DMS 273 (cell line): ENCODE data around the gene TMEM184A.
A peak's percentile ranks its signal among the peaks of the same experiment; 100 is the strongest.

Experiments used
- DNase-seq: peaks from one replicate; lab custom pipeline; 2025; ENCODE audit not compliant: unreplicated experiment; lab: John Stamatoyannopoulos, UW

TMEM184A gene

DNA sequence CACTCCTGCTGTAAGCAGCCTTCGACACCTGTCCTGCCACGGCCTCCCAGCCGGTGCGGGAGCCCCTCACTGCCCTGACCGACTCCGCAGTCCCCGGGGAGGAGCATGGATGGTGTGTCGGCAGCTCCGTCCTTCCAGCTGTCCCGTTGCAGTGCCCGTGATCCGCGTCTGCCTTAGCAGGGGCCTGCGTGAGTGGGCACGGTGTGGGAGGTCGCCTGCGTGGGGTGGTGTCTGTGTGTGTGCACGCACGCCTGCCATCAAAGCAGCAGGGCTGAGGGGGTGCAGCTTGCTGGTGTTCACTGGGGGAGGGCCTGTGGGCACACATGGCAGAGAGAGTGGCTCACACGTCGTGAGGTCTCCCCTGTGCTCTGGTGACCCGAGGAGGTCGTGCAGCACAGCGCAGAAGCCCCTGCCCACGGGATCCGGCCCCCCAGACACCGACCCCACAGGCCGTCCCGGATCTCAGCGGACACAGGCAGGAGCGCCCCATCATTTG lies 15.2 kb downstream of the TMEM184A start:
- no peak for DNase-seq

DNA sequence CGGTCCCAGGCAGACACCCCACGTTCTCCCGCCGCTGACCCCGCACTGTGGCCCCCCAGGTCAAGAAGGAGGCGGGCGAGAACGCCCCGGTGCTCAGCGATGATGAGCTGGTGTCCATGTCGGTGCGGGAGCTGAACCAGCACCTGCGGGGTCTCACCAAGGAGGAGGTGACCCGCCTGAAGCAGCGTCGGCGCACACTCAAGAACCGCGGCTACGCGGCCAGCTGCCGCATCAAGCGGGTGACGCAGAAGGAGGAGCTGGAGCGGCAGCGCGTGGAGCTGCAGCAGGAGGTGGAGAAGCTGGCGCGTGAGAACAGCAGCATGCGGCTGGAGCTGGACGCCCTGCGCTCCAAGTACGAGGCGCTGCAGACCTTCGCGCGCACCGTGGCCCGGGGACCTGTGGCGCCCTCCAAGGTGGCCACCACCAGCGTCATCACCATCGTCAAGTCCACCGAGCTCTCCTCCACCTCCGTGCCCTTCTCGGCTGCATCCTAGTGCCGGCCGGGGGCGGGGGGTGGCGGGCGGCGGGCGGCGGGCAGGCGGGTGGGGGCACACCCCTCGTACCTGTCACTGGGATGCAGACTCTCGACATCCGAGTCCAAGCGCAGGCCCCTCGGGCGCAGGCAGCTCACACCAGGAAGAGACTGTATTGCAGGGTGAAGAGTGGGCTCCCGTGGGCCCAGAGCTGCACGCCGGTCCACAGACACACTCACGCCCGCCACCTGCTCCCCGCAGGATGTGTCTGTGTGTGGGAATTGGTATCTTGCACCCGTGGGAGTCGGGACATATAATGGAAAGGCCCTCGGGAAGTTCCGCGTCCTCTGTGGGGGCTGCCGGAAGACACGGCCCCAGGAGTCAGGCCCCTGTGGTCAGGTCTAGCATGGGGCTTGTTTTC lies 15.9 kb downstream of the TMEM184A start:
- DNase-seq = no peak

DNA sequence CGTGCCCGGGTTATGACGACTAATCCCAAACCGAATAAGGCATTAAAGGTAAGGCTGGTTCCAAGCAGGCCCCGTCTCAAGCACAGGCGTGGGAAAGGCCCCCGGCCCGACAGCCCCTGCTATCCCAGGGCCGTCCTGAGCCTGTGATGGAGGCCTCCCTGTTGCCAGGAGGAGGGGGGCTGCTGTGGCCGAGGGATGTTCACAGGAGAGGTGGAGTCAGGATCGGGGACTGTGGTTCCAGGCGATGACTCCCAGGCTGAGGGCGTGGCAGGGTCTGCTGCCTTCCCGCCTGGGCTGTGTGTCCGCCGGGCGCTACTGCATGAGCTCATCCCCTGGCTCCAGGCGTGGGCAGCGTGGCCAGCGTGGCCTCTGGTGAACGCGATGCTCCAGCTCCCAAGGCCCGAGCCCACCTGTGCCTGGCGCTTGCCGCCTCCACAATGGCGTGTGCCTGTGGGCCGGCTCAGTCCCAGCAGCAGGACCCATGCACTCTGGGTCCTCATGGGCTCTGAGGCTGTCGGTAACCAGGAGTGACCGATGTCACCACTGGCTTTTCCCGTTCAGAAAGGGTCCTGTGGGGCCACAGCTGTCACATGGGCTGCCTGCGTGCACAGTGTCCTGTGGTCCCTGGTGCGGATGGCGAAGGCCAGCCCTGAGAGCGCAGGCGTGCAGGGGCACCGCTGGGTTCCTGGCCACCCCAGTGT lies 16.7 kb downstream of the TMEM184A start:
- DNase-seq = no peak

DNA sequence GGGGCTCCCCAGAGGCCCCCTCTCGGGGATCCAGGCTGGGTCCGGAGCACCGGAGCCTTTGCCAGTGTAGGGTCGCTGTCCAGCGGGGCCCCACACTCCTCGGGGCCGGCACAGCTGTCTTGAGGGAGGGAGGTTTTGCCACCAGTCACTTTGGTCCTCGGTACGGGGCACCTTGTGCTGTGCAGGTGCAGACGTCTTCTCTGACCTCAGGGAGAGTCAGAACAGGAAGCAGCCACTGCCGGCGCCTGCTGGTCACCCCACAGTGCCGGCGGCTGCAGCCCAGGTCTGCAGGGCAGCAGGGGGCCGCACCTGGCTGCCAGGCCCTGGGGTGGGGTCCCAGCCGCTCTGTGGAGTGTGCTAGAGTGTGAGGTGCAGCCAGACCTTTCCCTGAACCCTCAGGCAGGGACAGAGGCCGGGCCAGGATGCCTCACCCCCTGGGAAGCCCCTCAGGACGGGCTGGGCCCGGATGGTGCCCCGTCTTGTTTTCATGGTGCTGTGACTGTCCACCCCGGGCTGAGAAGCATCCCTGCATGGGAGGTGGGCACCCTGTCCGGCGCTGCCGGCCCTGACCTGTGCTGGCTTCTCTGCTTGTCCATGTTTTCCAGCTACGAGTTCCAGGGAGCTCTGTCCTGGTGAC lies 17.3 kb downstream of the TMEM184A start:
- no peak for DNase-seq

DNA sequence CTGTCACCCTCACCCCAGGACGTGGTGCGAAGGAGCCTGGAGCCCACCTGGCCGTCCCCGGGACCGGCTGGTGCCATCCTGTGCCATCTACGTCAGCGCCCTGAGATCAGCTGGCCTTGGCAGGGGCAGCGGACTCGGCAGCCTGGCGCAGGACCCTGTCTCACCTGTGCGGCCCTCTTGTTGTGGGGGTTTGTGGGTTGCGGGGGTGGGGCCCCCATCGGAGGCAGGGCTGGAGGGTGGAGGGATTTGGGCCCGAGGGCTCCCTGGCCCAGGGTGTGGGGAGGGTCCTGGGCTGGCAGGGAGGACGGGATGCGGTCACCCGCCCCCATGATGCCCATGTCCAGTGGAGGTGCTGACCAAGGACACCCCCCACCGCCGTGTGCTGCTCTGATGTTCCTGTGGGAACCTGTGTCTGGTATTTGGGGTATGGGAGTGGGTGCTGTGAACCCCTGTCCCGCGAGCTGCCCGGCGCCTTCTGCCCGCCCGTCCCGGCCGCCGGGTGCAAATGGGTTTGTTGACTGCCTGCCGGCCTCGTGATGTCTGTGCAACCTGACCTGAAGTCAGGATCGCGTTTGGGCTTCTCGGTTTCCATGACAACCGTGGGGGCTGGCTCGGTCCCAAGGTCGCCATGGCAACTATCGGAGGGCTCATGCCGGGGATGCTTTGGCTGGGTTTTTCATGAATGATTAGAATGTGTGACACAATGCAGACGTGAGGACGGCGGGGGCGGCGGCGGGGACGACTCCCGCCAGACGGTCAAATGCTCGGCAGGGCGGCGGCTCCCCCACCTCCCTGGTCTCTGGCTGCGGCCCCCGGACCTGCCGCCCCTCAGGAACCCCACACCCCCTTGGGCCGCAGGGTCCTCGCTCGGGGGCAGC lies 18.2 kb downstream of the TMEM184A start:
- DNase-seq = peak; percentile 86

DNA sequence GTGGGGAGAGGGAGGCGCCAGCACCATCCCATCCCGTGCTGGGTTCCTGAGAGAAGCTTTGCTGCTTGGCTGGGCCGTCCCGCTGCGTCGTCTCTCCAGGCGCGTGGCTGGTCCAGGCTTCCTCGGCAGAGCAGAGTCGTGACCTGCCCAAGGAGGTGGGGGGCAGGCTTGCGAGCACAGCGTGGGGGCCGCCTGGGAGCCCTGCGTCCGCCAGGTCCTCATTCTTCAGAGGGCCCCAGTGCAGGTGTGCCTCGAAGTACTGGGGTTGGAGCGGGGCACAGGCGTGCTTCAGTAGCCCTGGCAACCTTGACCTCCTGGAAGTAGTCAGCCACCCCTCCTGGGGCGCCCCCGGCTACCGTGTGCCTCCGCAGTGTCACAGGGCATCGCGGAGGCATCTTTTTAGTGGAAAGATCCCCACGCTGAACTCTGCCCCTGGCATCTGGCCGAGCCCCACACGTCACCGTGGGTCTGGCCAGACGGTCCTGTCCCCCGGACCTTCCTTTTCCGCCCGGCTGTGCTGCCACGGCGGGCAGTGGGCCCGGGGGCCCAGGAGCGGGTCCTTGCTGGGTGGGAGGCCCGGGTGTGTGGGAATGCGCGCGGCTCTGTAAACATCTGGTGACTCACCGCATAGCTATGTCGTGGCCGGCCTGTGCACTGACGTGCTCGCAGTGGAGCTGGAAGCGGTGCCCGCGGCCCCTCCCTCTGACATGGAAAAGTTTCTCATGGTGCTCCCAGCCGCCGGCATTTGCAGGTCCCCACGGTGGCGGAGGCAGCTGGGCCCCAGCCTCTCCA lies 19.1 kb downstream of the TMEM184A start:
- peak; percentile 88 for DNase-seq

DNA sequence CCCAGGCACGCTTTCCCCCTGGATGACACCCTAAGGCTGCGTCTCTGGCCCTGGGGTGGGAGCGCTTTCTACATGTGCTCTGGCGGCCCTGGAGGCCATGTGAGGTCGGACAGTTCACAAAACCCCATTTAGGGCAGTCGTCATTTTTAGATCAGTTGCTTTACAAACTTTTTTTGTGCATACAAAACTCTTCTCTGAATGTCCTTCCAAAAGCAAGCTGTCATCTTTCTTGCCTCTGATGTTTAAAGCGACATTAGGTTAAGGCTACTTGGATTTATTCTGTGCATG lies 19.6 kb downstream of the TMEM184A start:
- no peak for DNase-seq

DNA sequence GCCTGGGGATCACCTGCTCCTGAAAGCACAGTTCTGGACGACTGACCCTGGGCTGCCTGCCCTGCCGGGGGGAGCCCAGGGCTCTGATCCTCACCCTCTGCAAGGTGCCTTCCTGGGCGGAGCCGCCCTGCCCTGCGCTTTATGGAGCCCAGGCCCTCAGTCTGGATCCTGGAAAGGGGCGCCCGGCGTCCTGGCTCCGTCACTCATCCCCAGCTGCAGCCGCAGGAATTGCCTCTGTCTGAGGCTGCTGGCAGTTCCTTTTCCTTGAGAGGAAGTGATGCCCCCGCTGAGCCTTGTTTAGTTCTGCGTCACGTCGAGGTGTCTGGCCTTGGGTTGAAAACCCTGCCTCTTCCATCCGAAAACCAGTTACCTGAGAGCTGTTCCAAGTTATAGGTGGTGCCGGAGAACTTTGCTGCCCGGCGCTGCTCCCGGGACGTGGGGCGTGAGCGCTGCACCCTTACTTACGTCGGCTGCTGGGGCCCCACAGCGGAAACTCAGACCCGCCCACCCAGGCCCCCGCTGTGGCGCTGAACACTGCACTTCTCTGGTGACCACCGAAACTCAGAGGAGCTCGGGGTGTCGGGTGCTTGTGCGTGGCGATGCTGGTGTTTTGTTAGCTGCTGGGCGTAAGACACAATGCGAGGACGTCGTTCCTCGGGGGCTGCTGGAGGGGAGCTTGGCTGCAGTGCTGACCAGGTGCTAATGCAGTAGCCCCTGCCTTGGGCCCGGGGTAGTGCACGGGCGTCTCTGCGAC lies 20.1 kb downstream of the TMEM184A start:
- no peak for DNase-seq

DNA sequence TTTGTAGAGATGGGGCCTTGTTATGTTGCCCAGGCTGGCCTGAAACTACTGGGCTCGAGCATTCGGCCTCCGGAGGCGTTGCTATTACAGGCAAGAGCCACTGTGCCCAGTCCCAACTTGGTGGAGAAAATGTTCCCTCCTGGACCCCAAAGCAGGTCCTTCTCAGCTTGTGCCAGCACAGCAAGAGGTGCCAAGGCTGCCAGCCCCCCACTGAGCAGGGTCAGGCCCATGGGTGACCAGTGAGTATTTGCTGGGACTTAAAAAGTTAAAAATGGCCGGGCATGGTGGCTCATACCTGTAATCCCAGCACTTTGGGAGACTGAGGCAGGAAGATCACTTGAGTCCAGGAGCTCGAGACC lies 20.9 kb downstream of the TMEM184A start:
- DNase-seq = no peak

DNA sequence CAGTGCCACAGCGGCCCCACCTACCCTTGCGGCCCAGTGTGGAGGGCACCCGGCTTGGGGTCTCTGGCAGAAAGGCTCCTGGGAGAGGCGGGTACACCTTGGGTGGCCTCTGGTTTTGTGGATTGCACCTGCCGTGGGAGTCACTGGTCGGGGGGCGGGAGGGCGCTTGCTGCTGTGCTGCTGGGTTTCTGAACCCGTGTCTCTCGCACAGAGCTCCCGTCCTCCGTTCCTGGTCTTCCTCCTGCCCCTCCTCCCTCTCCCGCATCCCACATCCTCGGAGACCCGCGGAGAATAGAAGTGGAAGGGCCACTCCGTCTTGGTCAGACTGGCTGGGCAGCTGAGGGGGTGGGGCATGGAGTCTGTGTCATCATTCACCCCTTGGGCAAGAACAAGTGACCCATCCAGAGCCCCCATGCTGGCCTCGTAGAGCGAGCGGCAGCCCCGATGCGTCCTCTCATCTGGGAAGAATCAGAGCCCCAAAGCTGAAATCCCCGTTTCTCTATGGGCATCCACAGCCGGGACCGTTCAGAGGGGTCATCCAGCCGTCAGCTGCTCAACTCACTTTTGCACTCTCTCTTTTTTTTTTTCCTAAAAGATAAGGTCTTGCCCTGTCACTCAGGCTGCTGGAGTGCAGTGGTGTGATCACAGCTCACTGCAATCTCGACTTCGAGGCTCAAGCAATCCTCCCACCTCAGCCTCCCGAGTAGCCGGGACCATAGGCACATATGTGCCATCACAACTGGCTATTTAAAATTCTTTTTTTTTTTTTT lies 21.5 kb downstream of the TMEM184A start:
- DNase-seq = no peak

DNA sequence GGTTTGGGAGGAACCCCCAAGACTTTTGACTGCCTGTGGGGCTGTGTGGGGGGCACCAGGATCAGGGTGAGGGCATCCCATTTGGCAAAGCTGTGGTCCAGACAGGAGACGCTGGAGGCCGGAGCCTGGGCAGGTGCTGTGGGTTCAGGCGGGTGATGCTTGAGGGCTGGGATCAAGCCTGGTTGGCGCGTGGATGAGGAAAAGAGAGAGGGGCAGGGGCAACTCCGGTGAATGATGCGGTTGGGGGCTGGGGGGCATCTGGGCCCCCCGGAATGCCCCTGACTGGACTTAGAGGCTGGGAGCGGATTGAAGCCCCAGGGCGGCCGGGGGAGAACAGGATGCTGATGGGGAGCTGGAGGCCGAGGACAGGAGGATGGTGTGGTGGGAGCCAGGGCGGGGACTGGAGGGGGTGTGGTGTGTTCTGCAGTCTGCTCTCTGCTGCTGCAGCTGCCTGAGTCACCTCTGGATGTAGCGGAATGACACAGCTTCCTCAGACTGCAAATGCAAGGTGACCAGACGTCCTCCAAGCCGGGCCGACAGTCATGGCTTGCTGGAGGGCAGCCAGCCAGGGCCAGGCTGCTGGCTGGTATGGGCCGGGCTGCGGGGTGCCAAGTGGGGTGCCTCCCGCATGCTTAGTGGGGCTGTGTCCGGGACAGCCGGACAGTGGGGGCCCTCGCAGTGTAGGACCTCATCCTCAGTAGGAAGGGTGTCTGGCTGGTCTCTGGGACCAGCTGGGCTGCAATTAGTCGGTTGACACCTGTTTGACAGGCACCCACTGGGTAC lies 22.3 kb downstream of the TMEM184A start:
- DNase-seq = peak; percentile 50

DNA sequence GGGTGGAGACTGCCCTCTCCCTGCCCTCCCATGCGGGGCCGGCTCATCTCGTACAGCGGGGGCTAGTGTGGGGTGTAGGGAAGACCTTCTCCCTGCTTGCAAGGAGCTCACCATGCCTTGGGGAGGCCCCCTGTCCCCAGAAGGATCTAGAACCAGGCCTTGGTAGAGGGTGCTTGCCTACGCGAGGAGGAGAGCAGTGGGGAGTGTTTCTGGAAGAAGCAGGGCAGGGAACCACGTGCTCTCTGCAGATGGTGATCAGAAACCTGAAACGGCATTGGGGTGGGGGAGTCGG lies 22.8 kb downstream of the TMEM184A start:
- no peak for DNase-seq

DNA sequence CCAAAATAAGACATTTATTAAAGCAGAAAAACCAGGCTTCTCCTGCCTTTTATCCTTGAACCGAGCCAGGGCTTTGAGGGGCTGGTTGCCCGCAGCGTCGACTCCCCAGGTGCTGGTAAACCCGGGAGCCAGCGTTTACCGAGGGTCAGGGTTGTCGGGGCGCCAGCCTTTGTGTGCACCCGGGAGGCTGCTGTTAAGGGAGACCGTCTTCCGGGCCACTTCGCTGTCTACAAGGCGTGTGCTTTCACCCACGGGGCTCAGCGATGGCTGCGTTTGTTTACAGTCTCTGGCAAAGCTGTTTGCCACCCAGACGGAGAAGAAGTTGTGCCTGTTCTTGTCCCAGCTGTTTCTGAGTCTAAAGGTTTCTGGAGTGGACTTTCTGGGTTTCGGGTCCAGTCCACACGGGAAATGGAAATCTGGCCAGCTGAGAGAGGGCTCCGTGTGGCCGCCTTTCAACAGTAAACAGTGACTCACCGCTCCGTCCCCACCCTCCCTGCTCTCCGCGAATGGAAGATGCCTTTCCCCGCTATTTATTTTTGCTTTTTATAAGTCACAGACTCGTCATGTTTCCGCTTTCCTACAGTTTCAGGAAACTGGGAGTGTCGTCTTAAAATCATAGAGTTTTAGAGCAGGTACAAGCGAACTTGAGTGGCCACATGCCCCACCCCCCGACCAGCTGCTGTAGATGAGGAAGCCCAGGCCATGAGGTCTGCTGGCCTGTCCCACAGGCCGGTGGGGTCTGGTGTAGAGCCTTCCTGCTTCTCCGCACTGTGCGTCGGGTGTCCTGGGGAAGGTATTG lies 23.4 kb downstream of the TMEM184A start:
- peak; percentile 59 for DNase-seq

DNA sequence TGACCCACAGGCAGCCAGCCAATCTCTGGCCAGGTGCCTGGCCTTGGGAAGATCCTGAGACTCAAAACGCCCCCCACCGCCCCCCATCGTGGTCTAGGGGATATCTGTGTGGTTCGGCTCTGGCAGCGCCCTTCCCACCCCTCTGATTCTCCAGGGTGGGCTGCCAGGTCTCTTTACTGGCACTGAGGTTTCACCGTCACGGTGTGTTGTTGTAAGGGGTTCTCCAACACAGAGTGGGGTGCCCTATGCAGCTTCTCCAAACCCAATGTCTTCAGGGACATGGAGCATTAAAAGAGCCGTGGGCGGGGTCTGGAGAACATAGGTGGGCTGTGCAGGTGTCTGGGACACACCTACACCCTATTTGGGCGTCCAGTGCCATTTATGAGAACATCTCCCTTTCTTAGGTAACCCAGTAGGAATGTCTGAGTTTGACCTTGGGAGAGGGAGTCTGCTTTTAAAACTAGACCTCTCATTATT lies 24.0 kb downstream of the TMEM184A start:
- DNase-seq = no peak

DNA sequence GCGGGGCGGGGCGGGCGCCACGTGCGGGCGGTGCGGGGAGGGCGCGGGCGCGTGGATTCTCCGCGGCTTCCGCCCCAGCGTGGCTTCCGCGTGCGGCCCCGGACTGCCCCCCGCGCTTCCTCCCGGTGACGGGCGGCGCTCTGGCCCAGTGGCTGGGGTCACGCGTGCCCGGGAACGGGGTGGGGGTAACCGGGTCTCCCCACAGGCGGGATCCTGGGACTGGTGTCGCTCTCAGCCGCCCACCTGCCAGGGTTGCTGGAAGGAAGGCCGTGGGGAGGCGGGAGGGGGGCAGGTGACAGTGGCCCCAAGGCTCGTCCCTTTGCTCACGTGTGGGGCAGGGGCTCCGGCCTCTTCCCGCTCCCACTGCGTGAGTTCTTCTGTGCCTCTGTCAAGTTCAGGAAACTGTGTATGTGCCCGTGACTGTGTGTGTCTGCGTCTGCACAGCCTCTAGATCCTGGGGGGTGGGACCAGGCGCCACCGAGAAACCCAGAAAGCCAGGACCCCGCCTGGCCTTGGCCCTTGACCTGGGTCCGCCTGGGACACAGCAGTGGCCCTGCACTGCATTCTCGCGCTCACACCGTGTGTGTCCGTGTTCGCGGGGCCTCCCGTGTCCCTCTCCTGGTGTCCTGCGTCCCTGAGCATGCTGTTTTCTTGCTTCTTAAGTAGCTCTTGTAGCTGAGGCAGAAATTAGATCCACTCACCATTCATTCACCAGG lies 24.6 kb downstream of the TMEM184A start:
- DNase-seq = peak; percentile 59

DNA sequence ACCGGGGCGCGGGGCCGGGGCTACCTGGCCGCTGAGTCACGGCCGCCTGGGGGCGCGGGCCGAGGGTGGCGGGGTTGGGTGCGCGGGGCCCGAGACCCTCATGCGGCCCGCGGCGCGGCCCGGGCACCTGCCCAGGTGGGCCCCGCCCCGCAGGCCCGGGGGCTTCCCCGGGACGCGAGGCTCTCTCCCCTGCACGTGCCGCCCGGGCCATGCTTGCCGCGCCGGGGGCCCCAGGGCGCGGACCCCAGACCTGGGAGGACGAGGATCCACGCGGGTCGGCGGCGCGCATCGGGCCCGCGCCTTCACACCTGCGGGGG lies 25.1 kb downstream of the TMEM184A start:
- DNase-seq = no peak
